PC-9 (cell line): ENCODE data around the gene TCEA3.

Experiments
- EZH2 ChIP-seq: fragments of 200-600 bp; sonication (generic); IDR thresholded peaks from 2 replicates; pipeline ENCODE4 v1.8.0; 2017; ENCODE audit warnings: antibody characterized with exemption, low read depth
- TF ChIP-seq, protein P1 (sequence below): fragments of 200-600 bp; sonication (generic); conservative IDR thresholded peaks from 2 replicates; pipeline ENCODE4 v1.6.1; 2017; ENCODE audit warnings: mixed run types, antibody characterized with exemption, mild to moderate bottlenecking, moderate library complexity

GRCh38 chr1:23424293-23425192 is at the start of gene TCEA3:
- TF ChIP-seq, protein P1, sequence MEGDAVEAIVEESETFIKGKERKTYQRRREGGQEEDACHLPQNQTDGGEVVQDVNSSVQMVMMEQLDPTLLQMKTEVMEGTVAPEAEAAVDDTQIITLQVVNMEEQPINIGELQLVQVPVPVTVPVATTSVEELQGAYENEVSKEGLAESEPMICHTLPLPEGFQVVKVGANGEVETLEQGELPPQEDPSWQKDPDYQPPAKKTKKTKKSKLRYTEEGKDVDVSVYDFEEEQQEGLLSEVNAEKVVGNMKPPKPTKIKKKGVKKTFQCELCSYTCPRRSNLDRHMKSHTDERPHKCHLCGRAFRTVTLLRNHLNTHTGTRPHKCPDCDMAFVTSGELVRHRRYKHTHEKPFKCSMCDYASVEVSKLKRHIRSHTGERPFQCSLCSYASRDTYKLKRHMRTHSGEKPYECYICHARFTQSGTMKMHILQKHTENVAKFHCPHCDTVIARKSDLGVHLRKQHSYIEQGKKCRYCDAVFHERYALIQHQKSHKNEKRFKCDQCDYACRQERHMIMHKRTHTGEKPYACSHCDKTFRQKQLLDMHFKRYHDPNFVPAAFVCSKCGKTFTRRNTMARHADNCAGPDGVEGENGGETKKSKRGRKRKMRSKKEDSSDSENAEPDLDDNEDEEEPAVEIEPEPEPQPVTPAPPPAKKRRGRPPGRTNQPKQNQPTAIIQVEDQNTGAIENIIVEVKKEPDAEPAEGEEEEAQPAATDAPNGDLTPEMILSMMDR, result no peak
- TF ChIP-seq EZH2, result no peak
